Measurements from ENCODE around the gene SULT6B1.

SULT6B1 gene

GRCh38 chr2:37154785-37155184, 33.7 kb downstream of the SULT6B1 start:
- DNase-seq (ENCODE audit: extremely low spot score) = peak; percentile 25
- ChIA-PET POLR2A (no interaction called here), CTCF (interaction anchor here (1.2 to 6.2 kb wide), 4 partner anchors 10 to 24 kb away, joined by 3 to 49 read pairs (median 5); no protein-coding TSS in a partner anchor)
- no peak for TF ChIP-seq CTCF (IDR thresholded peaks at IDR 0.05; ENCODE audit: control extremely low read depth, extremely low read depth, low read depth, missing control alignments)

- no peak for DNase-seq (ENCODE audit: extremely low spot score)
- ChIA-PET POLR2A (no interaction called here), CTCF (no interaction called here)
- TF ChIP-seq CTCF (IDR thresholded peaks at IDR 0.05; ENCODE audit: control extremely low read depth, extremely low read depth, low read depth, missing control alignments) = no peak
Measured at GRCh38 chr2:37153224-37153623, 35.2 kb downstream of the SULT6B1 start.

GRCh38 chr2:37149626-37150322, 38.7 kb downstream of the SULT6B1 start:
- no peak for TF ChIP-seq CTCF (IDR thresholded peaks at IDR 0.05; ENCODE audit: control extremely low read depth, extremely low read depth, low read depth, missing control alignments)
- ChIA-PET POLR2A (no interaction called here), CTCF (no interaction called here)
- no peak for DNase-seq (ENCODE audit: extremely low spot score)

GRCh38 chr2:37148325-37148724, 40.1 kb downstream of the SULT6B1 start:
- no peak for DNase-seq (ENCODE audit: extremely low spot score)
- POLR2A ChIA-PET = no interaction called here
- CTCF ChIA-PET = no interaction called here
- TF ChIP-seq CTCF (IDR thresholded peaks at IDR 0.05; ENCODE audit: control extremely low read depth, extremely low read depth, low read depth, missing control alignments) = no peak

- no peak for TF ChIP-seq CTCF (IDR thresholded peaks at IDR 0.05; ENCODE audit: control extremely low read depth, extremely low read depth, low read depth, missing control alignments)
- POLR2A ChIA-PET = no interaction called here
- no peak for DNase-seq (ENCODE audit: extremely low spot score)
- CTCF ChIA-PET = interaction anchor here (1.6 to 1.8 kb wide), 3 partner anchors 9 to 23 kb away, joined by 4 to 5 read pairs (median 5); no protein-coding TSS in a partner anchor
Measured at GRCh38 chr2:37146062-37146461, 42.4 kb downstream of the SULT6B1 start.

- no peak for DNase-seq (ENCODE audit: extremely low spot score)
- ChIA-PET CTCF (no interaction called here), POLR2A (no interaction called here)
- no peak for TF ChIP-seq CTCF (IDR thresholded peaks at IDR 0.05; ENCODE audit: control extremely low read depth, extremely low read depth, low read depth, missing control alignments)
Measured at GRCh38 chr2:37143974-37144373, 44.5 kb downstream of the SULT6B1 start.

Data from GM10248 (cell line).